Measurements from ENCODE around the gene RNU6-1.

Gene RNU6-1

GRCh38 chr15:67805666-67806516 lies 34.0 kb downstream of the RNU6-1 start:
- in situ Hi-C loops (cut with MboI; ENCODE audit: low sequenced_read_pairs), result no loop called here

GRCh38 chr15:67805008-67805665 lies 34.7 kb downstream of the RNU6-1 start:
- in situ Hi-C loops (cut with MboI; ENCODE audit: low sequenced_read_pairs), result no loop called here

DNA sequence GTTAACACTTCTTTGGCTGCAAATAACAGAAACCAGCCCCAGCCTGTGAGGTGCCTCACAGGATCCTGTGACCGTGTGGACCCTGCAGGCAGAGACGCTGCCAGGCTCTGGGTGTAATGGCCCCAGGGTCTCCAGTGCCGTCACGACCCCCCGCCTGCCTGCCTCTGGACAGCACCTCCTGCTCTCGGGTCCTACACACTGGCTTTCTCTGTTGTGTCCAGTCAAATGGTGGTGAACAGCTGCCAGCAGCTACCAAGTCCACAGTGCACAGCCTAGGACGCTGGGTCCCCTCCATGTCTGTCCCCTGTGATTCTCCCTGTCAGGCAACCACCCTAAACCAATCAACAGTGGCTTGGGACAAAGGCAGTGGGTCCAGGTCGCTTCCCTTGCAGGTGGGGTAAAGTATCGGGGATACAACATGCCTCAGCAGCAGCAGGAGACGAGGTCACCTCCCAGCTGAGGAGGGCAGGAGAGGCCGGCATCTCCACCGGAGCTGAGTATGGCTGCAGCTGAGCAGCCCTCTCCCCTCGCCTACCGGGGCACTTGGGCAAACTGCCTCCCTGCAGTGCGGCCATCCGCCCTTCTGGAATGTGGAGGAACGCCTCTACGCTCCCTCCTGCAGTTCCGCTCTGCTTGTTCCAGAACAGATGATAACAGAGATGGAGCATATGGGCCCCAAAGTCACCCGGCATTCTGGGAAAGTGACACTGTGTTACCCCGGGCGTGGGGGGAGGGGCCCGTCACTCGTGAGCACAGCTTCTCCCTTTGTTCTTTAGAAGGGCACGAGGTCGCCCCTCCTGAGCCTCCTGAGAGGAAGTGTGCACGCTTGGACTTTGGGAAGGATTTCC lies 35.6 kb downstream of the RNU6-1 start:
- in situ Hi-C loops (cut with MboI; ENCODE audit: low sequenced_read_pairs), result no loop called here

GRCh38 chr15:67803299-67803698 lies 36.5 kb downstream of the RNU6-1 start:
- in situ Hi-C loops (cut with MboI; ENCODE audit: low sequenced_read_pairs), result no loop called here

DNA sequence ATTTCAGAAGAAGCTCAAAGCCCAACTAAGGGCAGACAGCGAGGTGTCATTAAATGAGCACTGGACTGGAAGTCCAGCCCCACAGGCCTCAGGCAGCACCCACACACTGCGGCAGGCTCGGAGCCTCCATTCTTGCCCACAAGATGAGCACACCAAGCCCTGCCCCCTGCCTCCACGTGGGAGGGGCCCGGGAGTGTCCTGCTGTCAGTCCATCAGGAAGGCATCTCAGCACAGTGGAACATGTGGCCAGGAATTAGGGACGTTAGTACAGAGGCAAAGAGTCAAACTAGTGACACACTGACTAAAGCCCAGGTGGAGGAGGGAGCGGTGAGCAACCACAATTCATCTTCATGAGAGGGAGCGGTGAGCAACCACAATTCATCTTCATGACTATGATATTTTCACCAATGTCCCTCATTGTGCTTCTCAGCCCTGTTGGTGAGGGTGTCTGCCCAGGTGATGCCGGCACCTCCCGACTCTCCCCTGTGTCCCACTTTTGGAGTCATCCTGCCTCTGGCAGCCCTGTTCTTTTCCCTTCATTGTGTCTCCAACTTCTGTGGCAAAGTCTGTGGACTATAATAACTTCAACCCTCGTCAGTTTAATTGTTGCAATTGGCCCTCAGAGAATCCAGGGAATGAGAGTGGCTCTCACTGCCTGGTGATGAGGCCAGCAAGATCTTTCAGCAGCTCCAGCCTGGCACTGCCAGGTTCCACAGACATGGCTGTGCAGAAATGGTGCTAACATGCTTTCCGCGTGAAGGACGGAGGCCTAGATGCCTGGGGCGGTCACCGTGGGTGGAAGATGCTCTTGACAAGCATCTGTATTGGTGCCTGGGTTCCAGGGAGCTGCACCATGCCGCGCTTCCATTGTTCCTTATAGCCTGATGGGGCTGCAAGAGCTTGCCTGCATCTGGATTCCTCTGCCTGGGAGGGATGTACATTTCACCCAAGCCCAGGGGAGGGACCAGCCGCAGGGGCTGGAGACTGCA lies 37.6 kb downstream of the RNU6-1 start:
- in situ Hi-C loops (cut with MboI; ENCODE audit: low sequenced_read_pairs), result no loop called here

- in situ Hi-C loops (cut with MboI; ENCODE audit: low sequenced_read_pairs), result no loop called here
These were observed 38.7 kb downstream of the RNU6-1 start for GRCh38 chr15:67801142-67801541.

DNA sequence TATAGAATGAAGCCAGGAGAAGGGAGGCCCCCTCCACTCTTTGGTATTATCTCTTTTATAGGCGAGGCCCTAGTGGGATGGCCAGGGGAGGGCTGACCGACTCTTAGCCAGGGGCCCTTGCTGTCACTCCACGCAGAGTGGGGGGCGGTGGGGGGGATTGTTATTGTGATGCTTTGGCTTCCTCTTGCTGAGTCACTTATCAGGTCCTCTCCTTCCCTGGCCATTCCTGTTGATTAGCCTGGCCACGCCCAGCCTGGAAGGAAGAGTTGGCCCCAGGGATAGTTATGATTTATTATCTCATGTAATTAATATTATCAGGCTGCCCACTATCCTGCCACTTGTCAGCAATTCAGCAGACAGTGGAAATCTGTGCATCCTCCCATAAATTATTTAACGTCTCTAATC lies 40.0 kb downstream of the RNU6-1 start:
- in situ Hi-C loops (cut with MboI; ENCODE audit: low sequenced_read_pairs), result no loop called here

GRCh38 chr15:67796196-67797127 lies 43.4 kb downstream of the RNU6-1 start:
- in situ Hi-C loops (cut with MboI; ENCODE audit: low sequenced_read_pairs), result no loop called here

DNA sequence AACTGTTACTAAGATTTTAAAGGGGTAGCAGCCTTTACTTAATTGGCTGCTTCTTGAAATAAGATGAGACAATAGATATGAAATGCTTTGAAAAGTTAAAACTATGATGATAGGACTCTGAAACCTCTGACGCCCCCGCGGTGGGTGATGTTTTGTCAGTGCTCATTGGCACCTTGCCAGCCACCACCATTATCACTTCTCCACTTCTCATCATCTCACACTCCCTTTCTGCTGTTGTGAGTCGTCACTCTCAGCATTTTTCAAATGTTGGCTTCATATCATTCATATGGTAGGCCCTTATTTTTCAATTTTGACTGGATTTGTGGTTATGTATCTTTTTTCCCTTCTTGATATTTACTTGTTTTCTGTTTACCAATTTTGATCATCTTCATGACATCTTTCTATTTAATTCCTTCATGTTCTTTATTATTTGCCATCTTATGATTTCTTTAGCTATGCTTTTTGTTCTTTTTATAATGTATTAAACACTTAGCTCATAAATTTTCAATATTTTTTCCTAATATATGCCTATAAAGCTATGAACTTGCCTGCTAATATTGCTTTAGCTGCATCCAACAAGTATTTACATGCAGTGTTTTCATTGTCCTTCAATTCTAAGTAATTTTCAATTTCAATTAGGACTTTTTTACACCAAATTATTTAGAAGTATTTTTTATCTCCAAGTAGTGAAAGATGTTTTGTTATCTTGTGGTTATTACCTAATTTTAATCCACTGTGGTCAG lies 44.8 kb downstream of the RNU6-1 start:
- in situ Hi-C loops (cut with MboI; ENCODE audit: low sequenced_read_pairs), result no loop called here

- in situ Hi-C loops (cut with MboI; ENCODE audit: low sequenced_read_pairs), result no loop called here
These were observed 47.4 kb downstream of the RNU6-1 start for GRCh38 chr15:67792250-67792942.

DNA sequence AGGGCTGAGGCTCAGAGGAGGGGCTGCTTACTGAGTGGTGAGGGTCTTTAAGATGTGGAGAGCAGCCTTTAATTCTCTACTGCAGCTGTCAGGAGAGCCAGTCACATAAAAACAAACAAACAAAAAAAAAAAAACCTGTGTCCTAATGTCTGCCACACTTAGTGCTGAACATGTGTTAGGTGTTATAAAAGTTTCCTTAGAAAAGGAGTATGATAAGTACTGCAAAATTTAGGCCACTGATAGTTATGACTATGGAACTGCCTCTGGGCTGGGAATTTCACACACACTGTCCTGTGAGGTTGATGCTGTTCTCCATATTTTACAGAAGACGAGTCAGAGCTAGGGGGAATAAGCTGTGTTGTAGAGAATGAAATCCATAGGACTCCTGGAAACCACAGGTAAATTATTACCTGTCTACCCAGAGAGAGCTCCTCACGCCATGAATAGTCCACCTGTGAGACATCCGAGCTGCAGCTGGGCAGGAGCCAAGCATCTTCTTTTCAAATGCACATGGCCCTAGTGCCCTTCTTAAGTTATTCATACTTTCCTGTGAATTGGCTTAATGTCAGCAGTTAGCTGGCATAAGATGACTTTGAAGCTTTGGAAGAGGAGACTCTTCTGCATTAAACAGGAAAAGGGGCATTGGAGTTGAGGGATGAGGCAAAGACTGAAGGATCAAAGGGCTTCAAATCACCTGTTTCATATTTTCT lies 49.1 kb downstream of the RNU6-1 start:
- in situ Hi-C loops (cut with MboI; ENCODE audit: low sequenced_read_pairs), result no loop called here

Data from HL-60/S4 treated with phorbol 12-myristate 13-acetate at 8.2 ng/mL for 4 days and 3 days (cell line).